GM13976 (cell line): ENCODE results near the gene WHRN.

Source experiments
- DNase-seq: peaks from one replicate; pipeline ENCODE4 v3.0.0; 2012; ENCODE audit warnings: low spot score
- CTCF ChIP-seq: IDR thresholded peaks from 2 replicates; pipeline ENCODE4 v1.5.1; 2012; ENCODE audit warnings: borderline replicate concordance, mild to moderate bottlenecking; ENCODE audit not compliant: insufficient read depth; ENCODE audit errors: extremely low read depth, missing control alignments, control extremely low read depth
- in situ Hi-C: fragments of 300-500 bp; cut with MboI; formaldehyde crosslinking; loops from one replicate; pipeline ENCODE4 v1.12.0; 2022; ENCODE audit warnings: low sequenced_read_pairs, mixed read lengths, inconsistent platforms; ENCODE audit not compliant: unreplicated experiment

Gene WHRN

GRCh38 chr9:114451707-114452031, 53.6 kb downstream of the WHRN start:
- in situ Hi-C loops, result no loop called here
- no peak for TF ChIP-seq CTCF
- DNase-seq, result no peak

DNA sequence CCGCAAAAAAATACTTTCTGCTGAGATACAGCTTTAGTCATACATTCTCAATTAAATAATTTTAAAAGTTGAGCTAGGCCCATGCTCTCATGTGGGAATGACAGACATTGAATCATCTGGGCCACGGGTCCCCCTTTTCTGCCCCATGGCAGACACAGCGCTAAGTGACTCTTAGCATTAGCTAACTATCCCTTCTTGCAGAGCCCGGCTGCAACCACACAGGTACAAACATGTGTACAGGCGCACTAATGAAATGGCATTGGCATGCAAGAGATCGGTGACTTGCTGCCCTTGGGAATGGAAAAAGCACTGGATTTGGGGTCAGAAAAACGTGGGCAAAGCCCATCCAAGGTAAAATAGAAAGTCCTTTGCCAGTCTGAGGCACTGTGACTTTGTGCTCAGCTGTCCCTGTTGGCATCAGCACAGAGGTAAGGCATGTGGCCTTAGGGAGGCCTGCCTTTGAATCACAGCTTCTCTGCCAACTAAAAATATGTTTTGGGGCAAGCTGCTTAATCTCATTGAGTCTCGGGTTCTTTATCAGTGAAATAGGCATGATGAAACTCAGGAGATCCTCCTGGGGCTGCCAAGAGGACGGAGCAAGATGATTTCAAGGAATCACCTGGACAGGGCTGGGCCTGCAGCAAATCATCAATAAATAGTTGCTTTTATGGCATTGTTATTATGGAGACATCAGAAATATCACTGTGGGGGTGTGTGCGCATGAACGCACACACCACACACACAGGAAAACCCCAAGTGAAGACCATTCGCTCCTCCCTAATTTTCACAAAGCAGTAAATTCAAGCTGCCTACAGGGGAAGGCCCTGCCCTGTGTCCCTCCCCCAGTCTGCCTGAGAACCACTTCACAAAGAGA, 54.2 kb downstream of the WHRN start:
- in situ Hi-C loops, result no loop called here

DNA sequence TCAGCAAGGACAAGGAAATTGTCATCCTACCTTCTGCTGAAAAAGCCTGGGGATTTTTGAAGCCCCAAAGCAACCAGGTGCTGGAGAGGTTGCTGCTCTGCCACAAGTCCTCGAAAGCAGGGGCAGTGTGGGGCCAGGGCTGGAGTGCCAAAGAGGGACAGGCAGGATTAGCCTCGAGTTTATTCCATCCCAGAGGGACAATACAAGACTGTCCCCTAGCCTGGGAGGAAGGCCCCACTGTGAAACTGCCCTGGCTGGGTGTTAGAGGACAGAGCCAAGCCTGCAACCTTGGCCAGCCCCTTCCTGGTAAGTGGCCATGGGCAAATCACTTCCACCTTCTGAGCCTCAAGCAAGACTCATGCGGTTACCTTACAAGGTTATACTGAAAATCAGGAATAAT, 55.1 kb downstream of the WHRN start:
- in situ Hi-C loops, result no loop called here
- no peak for DNase-seq
- TF ChIP-seq CTCF, result no peak

More for the DNA sequence above, 54.2 kb downstream of the WHRN start:
- TF ChIP-seq CTCF, result no peak
- peak; percentile 71 for DNase-seq

- TF ChIP-seq CTCF, result no peak
- DNase-seq, result no peak
- in situ Hi-C loops, result no loop called here
These were observed 56.0 kb downstream of the WHRN start for GRCh38 chr9:114449236-114449635.

GRCh38 chr9:114448706-114449105, 56.6 kb downstream of the WHRN start:
- DNase-seq, result no peak
- in situ Hi-C loops, result no loop called here
- TF ChIP-seq CTCF, result no peak

DNA sequence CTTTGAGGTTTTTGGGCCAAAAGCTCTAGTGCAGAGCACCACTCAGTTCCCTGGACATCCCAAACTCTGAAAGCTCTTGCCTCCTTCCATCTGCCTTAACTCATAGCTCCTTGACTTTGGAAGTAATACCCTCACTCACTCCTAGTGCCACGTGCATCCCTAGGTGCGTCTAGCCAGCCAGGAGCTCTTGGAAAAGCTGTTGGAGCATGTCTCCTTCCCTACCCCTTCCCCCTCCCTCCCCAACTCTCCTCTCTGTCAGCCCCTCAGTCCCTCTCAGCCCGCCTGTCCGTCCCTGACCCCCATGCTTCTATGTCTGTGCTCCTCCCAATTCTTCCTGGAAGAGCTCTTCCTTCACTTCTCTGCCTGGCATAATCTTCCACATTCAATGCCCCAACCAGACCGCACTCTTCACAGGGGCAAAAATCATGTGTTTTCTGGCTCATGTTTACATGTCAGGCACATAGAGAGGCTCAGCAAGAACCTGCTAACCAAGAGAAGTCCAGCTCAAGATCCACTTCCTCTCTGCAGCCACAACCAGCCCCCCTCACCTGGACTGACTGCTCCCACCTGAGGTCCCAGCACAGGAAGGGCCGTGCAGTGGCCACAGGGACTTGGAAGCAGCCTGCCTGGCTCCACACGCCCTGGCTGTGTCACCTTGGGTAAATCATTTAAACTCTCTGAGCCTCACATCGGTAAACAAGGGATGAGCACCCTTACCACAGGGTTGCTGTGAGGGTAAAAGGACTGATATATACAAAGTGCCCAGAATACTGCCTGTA, 58.4 kb downstream of the WHRN start:
- in situ Hi-C loops, result no loop called here

More for the DNA sequence above, 58.4 kb downstream of the WHRN start:
- no peak for DNase-seq
- no peak for TF ChIP-seq CTCF
